HG02678 (cell line): ENCODE results near the gene NELL1.
A peak's percentile ranks its signal among the peaks of the same experiment; 100 is the strongest.

ENCODE experiments used
- ATAC-seq: cut with Tn5 transposase; IDR thresholded peaks from one replicate; pipeline ENCODE4 v1.9.1; 2021; ENCODE audit warnings: mild to moderate bottlenecking, moderate library complexity; ENCODE audit not compliant: unreplicated experiment

NELL1 gene

GRCh38 chr11:21410513-21410912 lies 741.1 kb downstream of the NELL1 start:
- no peak for ATAC-seq

GRCh38 chr11:21411104-21411503 lies 741.7 kb downstream of the NELL1 start:
- ATAC-seq = no peak

DNA sequence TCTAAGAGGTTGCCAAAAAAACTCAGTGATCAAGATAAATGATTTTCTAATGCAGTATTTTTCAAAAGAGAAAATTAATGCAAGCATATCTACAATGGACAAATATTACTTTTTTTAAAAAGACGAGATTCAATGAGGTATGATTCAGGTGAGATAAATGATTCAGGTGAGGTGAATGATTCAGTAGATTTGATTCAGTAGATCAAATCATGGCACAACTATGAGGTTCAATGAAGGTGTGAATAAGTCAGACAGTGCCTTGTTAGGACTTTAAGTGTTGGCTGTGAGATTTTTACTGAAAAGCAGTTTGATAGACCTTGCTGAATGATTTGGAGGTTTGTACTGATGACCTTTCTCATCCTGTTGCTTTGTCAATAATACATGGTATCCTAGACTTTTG lies 742.2 kb downstream of the NELL1 start:
- ATAC-seq = no peak

DNA sequence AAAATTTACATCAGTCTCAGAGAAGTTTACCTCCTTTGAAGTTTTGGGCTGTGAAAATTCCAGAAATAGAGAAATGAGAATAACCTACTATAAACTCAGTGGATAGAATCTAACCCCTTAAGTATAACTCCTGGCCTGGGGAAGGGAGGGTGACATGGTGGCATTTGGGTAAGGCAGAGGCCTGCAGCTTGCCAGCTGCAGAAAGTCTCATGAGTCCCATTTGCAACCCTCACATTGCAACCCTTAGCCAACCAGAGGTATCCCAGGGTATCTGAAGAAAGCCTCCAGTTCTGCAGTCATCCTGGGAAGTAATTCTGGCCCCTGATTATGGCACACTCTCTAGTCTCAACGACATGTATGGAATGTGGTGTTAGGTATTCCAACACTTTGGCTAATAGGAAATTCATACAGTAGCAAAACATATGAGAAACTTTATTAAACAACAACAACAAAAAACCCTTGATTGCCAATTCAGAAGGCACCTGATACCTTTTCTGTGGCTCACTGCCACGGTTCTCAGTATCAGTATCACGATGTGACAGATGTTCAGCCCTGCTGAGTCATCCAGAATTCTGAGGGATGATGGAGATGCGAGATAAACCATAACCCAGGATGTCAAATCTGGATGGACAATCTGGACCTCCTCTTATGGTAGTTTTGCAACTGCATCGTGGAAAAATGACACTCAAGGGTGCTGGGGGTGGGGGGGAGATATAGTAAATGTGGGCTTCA lies 743.4 kb downstream of the NELL1 start:
- ATAC-seq = no peak

DNA sequence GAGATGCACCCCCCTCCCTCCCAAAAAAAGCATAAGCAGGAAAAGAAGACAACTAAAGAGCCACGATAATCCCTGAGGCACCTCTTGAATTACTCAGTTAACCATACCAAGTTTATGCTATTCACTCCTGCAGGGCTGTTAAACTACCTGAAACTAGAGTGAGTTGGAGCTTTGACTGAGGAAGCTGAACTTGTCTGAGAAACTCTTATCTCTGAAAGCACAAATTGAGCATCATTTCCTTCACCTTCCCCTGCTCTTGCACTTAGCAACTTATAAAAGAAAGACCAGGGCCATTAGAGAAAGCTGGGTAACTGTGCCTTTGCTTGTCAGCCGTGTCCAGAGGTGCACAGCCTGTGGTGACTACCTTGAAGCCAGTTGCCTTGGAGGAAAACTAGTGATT lies 745.6 kb downstream of the NELL1 start:
- ATAC-seq = no peak

DNA sequence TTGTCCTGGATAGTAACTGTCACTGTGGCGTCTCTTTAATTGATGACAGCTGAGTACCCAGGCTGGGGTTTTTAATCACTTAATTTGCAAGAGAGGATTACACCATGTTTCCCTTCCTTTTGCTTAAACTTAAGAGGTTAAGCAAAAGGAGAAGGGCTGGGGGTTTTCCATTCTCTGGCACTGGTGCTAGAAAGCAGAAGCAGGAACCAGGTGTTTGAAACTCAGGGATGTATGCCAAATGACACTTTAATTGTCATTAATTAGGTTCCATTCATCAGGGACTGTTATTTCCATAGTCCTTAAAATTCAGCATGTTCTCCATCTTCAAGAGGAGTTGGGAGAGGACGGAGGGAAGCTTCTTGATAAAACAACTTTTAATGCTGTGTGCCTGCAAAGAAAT lies 746.2 kb downstream of the NELL1 start:
- no peak for ATAC-seq

- no peak for ATAC-seq
Measured at GRCh38 chr11:21421711-21422329, 752.4 kb downstream of the NELL1 start.

DNA sequence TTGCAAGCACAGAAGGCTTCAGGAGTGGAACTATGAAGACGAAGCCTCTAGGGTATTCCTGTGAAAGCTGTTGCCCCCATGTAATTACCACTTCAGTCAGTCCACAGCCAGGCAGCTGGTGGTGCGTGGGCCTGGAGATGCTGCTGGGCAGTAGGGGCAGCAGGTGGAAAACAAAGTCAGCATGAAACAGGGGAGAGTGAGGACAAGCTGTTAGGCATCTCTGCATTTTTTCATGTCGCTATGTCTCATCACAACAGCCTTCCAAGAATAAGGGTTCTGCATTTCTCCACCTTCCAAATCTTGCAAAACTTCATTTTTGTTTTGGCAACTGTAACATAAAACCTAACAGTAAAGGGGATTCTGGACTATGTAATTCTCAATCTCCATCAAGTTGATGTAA lies 757.5 kb downstream of the NELL1 start:
- ATAC-seq = no peak

DNA sequence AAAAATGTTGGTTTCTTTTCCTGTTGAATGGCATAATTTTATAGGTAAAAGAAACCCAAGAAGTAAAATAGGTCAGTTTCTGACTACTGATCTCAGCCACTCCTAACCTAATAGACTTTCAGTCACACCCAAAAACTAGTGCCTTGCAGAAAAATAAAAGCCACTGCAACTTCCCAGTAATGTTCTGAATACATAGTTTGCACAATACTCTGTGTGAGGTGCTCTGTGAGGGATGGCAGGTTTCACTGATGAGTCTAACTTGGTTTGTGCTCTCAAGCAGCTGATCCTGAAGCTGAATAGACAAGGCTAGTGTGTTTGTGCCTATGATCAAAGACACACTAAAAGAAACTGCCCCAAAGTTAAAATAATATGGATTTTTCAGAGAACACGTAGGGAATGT lies 758.3 kb downstream of the NELL1 start:
- no peak for ATAC-seq

- ATAC-seq = no peak
Measured at GRCh38 chr11:21428796-21429195, 759.4 kb downstream of the NELL1 start.

DNA sequence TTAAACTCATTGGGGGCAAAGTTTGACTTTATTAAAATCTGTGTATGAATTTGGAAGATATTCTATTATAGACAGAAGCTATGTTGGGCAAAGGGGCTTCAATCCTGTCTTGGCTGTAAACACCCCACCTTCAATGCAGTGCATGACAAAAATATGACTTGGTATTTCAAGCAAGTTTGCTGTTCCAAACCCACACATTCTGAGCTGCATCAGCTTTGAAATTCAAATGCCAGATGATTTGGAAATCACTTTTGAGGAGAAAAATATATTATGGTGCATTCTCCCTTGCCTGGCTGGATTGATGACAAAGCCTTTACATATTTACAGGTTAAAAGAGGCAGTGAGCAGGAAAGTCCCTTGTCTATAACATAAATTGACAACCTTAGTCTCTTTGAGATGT lies 760.0 kb downstream of the NELL1 start:
- ATAC-seq = no peak

DNA sequence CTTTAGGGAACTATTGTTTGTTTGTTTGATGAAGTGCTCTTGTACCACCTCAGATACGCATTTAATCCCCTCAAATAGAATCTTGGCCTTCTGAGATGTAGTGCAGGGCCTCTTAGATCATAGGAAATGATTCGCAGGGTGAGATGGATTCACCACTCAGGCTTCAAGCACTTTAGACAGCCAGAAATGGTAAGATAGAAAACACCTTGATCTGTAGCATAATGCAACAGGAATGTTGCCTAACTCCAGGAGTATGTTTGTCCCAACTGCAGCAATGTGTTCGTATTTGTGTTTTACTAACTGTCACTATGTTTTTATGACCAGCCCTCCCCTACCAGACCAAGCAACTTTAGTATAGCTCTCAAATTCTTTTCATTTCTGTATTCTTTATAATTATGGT lies 761.2 kb downstream of the NELL1 start:
- no peak for ATAC-seq

DNA sequence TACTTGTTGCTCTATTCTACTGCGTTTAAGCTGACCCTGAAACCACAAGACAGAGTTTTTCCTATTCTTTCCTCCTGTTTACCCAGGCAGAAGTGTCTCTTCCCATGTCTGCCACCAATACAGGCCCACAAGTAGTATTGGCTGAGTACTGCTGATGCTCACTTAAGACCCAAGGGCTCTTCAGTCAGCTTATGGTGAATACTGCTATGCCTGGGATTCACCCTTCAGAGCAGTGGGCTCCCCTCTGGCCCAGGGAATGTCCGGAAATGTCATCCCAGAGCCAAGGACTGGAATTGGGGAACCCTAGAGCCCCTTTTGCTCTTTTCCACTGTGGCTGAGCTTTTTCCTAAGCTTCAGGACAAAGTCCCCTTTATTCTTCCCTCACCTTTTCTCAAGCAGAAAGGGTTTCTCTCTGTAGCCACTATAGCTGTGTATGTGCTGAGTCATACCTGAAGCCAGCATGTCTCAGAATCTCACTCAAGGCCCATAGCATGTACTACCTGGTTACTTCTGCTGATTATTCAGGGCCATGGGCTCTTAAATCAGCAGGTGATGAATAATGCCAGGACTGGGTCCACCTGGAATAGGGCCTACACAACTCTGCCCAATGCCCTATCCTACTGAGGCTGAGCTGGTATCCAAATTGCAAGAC lies 777.7 kb downstream of the NELL1 start:
- peak; percentile 78 for ATAC-seq

- no peak for ATAC-seq
Measured at GRCh38 chr11:21447871-21448270, 778.5 kb downstream of the NELL1 start.

DNA sequence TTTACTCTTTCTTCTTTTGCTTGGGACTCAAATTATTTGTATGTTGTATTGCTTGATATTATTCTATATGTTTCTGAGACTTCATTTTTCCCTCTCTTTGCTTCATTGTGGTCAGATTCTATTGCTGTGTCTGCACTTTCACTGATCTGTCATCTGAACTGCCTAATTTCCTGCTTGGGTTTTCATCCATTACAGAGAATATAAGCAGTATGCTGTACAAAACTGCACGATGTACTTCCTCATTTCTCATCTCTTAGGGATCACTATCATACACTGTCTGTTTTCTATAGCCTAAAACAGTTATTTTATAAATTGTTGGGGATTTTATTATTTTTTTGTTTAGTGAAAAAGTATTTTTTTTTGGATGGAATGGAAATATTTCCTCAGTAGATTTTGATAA lies 786.8 kb downstream of the NELL1 start:
- no peak for ATAC-seq

GRCh38 chr11:21460082-21460481 lies 790.7 kb downstream of the NELL1 start:
- no peak for ATAC-seq

- ATAC-seq = no peak
Measured at GRCh38 chr11:21461701-21462100, 792.3 kb downstream of the NELL1 start.

- peak; percentile 49 for ATAC-seq
Measured at GRCh38 chr11:21464601-21465193, 795.3 kb downstream of the NELL1 start.

DNA sequence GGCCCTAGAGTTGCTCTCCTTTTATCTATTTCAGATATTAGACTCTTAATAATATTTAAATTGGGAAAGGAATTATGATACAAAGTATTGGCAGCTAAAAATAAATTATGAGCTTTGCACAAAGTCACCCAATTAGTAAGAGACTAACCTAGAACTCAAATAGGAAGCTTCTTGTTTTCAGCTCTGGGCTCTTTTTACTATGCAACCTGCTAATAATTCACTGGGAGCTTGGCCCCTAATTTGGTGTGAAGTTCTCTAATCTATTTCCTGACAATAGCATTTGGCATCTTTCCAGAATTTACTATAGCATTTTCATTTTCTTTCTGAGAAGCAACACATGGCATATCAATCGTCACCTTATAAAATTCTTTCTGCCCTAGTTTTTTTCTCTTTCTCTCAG lies 795.8 kb downstream of the NELL1 start:
- no peak for ATAC-seq

GRCh38 chr11:21465920-21466319 lies 796.5 kb downstream of the NELL1 start:
- no peak for ATAC-seq

DNA sequence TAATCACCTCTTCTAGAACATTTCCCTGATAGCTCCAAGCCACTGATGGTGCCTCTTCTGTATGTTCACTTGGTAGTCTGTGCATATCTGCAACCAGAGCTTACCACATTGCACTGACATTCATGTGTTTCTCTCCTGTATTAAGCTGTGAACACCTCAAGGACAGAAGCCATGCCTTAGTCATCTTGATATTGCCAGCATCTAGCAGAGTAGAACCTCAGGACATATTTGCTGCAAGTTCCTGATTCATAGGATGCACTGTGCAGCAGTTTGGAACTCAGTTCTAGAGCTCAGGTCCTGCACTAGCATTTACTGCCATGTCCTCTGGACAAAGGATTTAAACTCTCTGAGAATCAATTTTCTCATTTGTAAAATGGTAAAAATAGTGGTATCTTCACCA lies 801.1 kb downstream of the NELL1 start:
- ATAC-seq = no peak

DNA sequence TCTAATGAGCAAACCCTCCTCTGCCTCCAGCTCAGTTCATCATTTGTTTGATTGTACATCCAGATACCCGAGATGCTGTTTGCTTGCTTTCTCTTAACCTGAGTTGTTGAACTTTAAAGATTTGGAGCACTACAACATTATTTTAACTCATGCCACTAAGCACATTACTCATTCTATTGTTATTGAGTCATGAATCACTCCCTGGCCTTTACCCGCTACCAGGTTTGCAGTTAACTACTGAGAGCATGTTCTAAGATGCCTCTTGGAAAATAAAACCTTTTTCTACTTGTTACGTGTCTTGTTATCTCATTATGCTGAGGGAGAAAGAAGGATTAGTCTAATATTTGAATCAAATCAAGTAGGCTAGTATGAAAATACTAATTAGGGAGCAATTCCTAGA lies 802.9 kb downstream of the NELL1 start:
- no peak for ATAC-seq
